Measurements from ENCODE around the gene LCN15.

LCN15 gene

DNA sequence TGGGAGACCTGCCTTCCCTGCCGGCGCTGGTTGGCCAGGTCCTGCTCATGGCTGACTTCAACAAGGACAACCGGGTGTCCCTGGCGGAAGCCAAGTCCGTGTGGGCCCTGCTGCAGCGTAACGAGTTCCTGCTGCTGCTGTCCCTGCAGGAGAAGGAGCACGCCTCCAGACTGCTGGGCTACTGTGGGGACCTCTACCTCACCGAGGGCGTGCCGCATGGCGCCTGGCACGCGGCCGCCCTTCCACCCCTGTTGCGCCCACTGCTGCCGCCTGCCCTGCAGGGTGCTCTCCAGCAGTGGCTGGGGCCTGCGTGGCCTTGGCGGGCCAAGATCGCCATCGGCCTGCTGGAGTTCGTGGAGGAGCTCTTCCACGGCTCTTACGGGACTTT lies 41.4 kb downstream of the LCN15 start:
- no peak overlapping the region for H3K4me3 ChIP-seq (ENCODE audit: low read depth, low read length)
- no peak for DNase-seq
- peaks cover 68% of the 10 kb centered on the region for H3K36me3 ChIP-seq
- no peak overlapping the region for H3K27ac ChIP-seq
- TF ChIP-seq, protein P1, sequence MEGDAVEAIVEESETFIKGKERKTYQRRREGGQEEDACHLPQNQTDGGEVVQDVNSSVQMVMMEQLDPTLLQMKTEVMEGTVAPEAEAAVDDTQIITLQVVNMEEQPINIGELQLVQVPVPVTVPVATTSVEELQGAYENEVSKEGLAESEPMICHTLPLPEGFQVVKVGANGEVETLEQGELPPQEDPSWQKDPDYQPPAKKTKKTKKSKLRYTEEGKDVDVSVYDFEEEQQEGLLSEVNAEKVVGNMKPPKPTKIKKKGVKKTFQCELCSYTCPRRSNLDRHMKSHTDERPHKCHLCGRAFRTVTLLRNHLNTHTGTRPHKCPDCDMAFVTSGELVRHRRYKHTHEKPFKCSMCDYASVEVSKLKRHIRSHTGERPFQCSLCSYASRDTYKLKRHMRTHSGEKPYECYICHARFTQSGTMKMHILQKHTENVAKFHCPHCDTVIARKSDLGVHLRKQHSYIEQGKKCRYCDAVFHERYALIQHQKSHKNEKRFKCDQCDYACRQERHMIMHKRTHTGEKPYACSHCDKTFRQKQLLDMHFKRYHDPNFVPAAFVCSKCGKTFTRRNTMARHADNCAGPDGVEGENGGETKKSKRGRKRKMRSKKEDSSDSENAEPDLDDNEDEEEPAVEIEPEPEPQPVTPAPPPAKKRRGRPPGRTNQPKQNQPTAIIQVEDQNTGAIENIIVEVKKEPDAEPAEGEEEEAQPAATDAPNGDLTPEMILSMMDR (IDR thresholded peaks at IDR 0.05; ENCODE audit: low read depth, low read length) = no peak
- no peaks in the 10 kb centered on the region for H3K9me3 ChIP-seq (ENCODE audit: severe bottlenecking)
- H3K27me3 ChIP-seq (ENCODE audit: insufficient read depth, low read depth, severe bottlenecking) = no peaks in the 10 kb centered on the region

DNA sequence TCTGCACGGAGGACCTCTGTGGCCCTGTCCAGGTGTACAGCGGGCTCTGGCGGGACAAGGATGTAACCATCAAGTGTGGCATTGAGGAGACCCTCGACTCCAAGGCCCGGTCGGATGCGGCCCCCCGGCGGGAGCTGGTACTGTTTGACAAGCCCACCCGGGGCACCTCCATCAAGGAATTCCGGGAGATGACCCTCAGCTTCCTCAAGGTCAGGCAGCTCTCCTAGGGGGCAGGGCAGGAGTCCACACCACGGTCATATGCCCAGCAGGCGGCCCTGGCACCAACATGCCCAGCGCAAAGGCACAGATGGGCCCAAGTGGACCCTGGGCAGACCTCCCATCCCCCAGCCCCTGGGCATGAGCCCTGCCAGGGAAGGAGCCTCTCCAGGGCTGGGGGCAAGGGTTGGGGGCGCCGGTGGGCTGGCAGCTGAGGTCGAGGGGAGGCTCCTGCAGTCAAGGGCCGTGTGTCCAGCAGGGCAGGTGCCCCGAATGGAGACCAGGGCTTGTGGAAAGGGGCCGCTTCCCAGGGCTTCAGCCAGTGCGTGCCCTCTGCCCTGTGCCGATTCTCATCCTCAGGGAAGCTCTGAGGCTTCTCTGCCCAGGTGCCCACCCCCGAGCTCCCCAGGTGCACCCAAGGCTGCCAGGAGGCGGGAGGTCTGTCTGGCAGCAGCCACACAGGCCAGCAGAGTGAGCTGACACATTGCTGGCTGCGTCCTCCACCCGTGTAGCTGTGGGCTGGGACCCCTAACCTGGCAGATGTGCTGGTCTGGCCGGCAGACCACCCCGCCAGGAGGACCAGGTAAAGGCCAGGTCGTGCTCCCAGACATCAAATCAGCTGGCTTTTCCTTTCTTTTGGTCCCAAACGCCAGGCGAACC lies 42.0 kb downstream of the LCN15 start:
- Histone ChIP-seq H3K36me3 (peaks cover 63% of the 10 kb centered on the region), H3K4me3 (ENCODE audit: low read depth, low read length) (no peak overlapping the region), H3K9me3 (ENCODE audit: severe bottlenecking) (no peaks in the 10 kb centered on the region), H3K27ac (no peak overlapping the region), H3K27me3 (ENCODE audit: insufficient read depth, low read depth, severe bottlenecking) (no peaks in the 10 kb centered on the region)
- DNase-seq = no peak
- TF ChIP-seq, protein P1 (IDR thresholded peaks at IDR 0.05; ENCODE audit: low read depth, low read length) = no peak

DNA sequence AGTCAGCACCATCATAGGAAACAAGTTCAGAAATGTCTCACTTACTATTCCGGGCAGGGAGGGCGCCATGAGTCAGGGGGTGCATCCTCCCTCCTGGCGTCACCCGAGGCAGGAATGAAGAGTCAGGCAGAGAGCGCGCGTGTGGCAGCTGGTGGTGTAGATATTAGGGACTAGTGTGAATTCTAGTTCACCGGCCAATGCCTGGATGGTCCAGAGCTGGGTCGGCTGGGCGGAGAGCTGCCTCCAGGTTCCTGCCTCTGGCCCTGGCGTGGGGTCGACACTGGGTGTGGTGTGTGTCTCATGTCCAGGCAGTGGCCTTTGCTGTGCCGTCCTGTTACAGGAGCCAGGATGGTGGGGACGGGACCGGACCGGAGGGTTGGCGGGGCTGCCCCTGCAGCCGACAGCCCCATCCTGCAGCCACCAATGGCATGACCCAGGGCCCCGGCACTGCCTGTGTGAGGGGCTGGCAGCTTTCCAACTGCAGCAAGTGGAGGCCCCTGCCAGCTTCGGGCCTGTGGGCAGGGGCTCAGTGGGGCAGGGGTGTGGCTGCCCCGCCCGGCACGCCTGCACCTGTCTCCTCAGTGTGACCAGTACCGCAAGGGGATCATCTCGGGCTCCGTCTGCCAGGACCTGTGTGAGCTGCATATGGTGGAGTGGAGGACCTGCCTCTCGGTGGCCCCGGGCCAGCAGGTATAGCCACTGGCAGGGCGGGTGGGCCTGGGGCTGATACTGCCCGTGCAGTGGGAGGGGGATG lies 42.8 kb downstream of the LCN15 start:
- Histone ChIP-seq H3K4me3 (ENCODE audit: low read depth, low read length) (no peak overlapping the region), H3K27ac (no peak overlapping the region), H3K9me3 (ENCODE audit: severe bottlenecking) (no peaks in the 10 kb centered on the region), H3K36me3 (peaks cover 57% of the 10 kb centered on the region), H3K27me3 (ENCODE audit: insufficient read depth, low read depth, severe bottlenecking) (no peaks in the 10 kb centered on the region)
- DNase-seq = no peak
- TF ChIP-seq, protein P1 (IDR thresholded peaks at IDR 0.05; ENCODE audit: low read depth, low read length) = no peak

DNA sequence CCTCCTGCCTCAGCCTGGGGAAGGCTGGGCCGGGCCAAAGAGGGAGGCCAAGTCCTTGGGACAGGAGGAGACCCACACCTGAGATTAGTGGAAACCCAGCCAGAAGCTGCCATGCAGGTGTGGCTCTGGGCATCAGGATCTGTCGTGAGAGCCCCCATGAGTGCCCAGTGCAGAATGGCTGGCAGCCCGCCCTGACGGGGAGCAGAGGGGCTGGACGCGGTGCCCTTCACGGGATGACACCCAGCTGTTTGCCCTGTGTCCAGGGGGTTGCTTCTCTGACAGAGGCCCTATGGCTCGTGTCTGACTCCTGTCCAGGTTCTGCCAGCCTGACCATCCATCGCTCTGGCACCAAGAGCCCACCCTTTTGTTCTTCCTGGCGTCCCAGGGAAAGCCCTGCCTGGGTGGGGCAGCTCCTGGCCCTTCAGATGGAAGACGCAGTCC lies 43.4 kb downstream of the LCN15 start:
- TF ChIP-seq, protein P1 (IDR thresholded peaks at IDR 0.05; ENCODE audit: low read depth, low read length) = no peak
- H3K4me3 ChIP-seq (ENCODE audit: low read depth, low read length) = no peak overlapping the region
- DNase-seq = no peak
- H3K9me3 ChIP-seq (ENCODE audit: severe bottlenecking) = no peaks in the 10 kb centered on the region
- peaks cover 51% of the 10 kb centered on the region for H3K36me3 ChIP-seq
- no peak overlapping the region for H3K27ac ChIP-seq
- no peaks in the 10 kb centered on the region for H3K27me3 ChIP-seq (ENCODE audit: insufficient read depth, low read depth, severe bottlenecking)

DNA sequence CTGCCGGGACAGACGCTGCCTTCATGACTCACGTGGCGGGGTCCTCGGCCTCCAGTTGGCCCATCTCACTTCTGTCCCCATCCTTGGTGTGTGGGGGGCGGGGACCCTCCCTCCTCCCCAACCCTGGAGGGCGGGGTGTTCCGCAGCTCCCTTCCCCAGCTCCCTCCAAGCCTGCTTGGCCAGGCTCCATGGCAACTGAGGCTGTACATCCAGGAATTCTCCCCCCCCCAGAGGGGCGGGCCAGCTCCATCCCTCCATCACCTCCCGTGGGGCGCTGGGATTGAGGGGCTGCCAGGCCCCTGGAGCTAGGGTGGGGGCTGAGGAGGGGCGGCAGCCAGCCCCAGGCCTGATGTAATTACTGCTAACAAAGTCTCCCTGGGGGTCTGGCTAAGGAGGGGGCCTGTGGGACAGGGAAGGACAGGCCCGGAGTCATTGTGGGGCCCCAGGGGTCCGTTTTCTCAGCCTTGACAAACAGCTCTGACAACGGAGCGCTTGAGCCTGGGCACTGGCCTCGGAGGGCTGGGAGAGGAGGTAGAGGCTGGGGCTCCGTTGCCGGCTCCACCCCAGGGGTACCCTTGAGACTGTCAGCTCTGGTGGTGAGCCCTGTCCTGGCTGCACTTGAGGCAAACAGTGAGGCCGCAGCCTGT lies 43.9 kb downstream of the LCN15 start:
- peaks cover 46% of the 10 kb centered on the region for H3K36me3 ChIP-seq
- no peaks in the 10 kb centered on the region for H3K9me3 ChIP-seq (ENCODE audit: severe bottlenecking)
- no peak overlapping the region for H3K27ac ChIP-seq
- TF ChIP-seq, protein P1 (IDR thresholded peaks at IDR 0.05; ENCODE audit: low read depth, low read length) = no peak
- H3K27me3 ChIP-seq (ENCODE audit: insufficient read depth, low read depth, severe bottlenecking) = no peaks in the 10 kb centered on the region
- DNase-seq = no peak
- H3K4me3 ChIP-seq (ENCODE audit: low read depth, low read length) = no peak overlapping the region
